ENCODE data around the gene CNTNAP2.

GRCh38 chr7:146874722-146875121, 758.1 kb downstream of the CNTNAP2 start:
- TF ChIP-seq CTCF (IDR thresholded peaks at IDR 0.05): no peak
- TF ChIP-seq POLR2A (IDR thresholded peaks at IDR 0.05): no peak

All from lower leg skin (tissue), 3 donors.